ENCODE data around the gene DYNC1LI2. TPM values are rescaled to one million over a fixed set of nuclear protein-coding genes. Genes with fewer than 3 reads are reported as not detected.

The DYNC1LI2 gene
- total and polyA plus RNA-seq, 2 of the 8 experiments (the other 6 are each of a cell fraction or from before 2014, with no cell fraction given), result 35.0 to 70.8 TPM

GRCh38 chr16:66741169-66741900, 10.1 kb downstream of the DYNC1LI2 start (continued):
- TF ChIP-seq CHD7 (IDR thresholded peaks at IDR 0.05; ENCODE audit: insufficient replicate concordance, low read length), result no peak
